HG03575 (cell line): ENCODE results near the gene CERS6.

Experiments
- ATAC-seq: cut with Tn5 transposase; IDR thresholded peaks from one replicate; pipeline ENCODE4 v1.9.1; 2021; ENCODE audit not compliant: unreplicated experiment, insufficient number of reproducible peaks, low FRiP score; ENCODE audit errors: extremely low read depth

CERS6 gene

DNA sequence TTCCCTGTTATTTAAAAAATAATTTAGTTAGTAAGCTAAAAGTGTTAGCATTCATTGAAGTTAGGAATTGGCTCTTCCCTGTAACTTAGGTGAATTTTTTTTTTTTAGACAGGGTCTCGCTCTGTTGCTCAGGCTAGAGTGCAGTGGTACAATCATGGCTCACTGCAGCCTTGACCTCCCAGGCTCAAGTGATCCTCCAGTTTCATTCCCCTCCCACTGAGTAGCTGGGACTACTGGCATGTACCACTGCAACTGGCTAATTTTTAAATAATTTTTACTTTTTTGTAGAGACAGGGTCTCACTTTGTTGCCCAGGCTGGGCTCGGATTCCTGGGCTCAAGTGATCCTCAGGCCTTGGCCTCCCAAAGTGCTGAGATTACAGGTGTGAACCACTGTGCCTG is 66.4 kb downstream of the CERS6 start:
- no peak for ATAC-seq

DNA sequence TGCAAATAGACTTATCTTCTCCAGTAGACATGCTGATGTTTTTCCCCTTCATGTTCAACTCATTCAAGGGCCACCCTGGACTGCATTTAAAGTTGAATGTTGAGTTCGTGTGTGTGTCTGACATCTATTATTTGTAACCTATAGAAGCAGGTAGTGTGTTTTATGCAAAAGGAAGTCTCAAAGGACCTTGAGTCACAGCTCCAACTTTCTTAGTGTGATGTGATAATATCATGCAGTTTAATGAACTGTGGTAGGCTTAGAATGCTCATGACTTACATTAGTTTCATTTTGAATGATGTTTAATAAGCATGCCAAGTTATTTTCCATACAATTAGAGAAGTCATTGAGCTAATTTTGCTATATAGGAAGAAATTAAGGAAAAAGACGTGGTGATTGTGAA is 67.9 kb downstream of the CERS6 start:
- no peak for ATAC-seq

DNA sequence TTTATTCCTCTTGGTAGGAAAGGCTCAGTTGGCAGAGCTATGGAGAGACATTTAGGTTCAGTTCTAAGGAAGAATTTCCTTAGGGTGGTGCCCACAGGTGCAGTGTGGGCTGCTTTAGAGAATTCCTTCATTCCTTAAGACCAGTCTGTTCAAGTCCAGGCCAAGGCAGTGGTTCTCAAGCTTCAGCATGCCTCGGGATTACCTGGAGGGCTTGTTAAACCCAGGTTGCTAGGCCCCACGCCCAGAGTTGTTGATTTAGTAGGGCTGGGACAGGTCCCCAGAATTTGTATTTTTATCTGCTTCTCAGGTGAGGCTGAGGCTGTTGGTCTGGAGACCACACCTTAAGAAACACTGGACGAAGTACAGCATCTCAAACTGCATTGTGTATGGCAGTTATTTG is 68.9 kb downstream of the CERS6 start:
- no peak for ATAC-seq

DNA sequence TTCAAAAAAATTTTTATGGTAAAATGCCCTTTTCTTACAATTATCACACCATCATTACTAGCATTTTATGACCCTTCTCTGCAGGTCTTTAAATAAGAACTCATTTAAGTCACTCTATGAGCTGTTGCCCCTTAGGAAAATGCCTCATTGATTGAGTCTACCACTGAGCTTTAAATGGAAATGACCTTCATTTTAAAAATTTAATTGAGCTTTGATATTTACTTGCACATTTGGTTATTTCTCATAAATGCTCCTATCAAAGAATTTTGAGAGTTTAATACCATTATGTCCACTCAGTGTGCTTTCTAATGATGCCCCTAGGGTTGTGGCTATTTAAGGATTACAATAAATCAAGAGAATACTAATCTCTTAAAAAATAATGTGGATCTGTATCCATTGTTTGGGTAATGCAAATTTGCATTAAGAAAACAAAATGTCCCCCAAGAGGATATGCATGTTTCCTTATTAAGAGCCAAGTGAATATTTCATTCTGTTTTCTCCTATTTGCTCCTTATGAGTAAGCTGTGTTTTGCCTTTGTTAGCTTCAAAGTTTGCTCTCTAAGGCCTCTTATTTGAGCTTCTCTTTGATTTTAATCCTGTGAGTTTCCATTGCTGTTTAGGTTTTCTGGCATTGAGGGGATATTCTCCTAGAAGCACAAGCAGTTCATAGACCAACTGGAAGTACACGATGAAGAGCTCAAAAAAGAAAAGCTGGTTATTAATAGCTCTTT is 69.8 kb downstream of the CERS6 start:
- ATAC-seq = no peak

DNA sequence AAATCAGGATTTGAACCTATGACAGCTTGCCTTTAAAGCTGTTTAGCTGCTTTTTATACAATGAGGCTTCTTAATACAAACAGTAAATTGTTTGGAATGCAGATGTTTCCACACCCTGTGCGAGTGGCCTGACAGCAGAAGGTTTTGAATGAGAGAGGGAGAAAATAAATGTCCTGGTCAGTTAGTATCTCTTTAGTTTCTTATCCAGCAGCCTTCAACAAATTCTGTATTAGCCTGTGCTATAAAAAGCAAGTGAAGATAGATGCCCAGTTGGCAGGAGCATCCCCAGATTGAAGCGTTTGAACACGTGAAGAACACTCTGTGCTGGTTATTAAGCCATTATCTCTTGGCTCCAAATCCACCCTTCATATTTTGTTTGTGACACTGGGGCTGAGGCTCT is 70.6 kb downstream of the CERS6 start:
- no peak for ATAC-seq

DNA sequence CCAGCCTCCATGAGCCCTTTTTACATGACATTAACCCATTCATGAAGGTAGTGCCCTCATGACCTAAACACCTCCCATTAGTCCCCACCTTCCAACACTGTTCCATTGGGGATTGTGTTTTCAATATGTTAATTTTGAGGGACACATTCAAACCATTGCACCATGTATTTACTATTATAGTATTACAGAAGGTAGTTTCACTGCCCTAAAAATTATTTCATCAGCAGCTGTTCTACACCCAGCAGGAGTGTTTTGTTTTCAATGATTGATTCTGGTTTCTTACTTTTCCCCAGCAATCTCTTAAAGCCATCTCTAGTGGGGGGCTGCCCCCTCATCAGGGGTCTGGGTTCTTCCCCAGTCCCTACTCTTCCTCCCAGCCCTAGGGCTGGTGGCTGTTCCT is 71.9 kb downstream of the CERS6 start:
- no peak for ATAC-seq

DNA sequence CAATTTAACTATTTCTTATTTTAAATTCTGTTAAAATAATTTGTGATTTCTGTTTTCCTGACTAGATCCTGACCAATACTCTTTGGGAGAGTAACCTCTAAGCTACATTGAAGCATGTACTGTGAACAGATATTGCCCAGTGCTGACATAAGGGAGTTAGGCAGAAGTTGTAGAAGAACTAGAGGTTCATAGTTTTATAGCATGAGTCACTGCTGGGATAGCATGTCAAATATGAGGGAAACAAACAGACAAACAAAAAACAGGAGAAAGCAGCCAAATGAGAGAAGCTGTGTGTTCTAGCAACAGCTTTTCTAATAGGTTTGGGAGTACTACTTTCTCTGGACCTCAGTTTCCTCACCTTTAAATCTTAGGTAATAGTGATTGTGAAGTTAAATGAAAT is 72.4 kb downstream of the CERS6 start:
- no peak for ATAC-seq

DNA sequence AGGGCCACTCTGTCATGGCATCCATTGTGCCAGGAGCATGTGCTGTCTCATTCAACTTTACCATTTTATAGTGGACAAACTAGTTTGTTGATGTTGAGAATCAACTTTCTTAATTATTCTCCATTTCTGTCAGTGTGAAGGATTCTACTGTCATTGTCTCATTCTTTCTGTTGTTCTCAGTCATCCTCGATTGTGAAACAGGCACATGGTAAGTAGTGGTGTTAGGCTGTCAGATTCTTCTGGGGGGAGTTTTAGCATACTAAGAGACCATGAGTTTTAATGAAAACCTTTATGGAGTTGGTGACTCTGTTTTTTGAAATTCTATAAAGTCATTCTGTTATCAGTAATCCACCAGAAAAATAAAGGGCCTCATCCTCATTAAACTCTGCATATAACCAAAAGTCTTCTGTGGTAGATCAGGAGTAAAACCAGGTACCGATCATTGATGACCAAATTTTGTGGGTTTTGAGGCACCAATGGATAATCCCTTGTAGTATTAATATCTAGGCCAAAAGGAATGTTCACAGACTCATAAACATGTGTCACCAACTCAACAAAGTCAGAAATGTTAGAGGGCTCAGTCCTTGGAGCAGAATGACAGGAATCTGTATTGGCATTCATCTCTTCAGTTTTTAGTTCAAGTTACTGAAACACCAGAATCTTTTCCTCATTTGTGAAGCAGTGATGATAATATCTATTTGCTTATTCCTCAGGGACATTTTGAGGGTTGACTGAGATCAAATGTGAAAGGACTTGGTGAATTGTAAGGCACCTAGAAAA is 73.2 kb downstream of the CERS6 start:
- no peak for ATAC-seq

DNA sequence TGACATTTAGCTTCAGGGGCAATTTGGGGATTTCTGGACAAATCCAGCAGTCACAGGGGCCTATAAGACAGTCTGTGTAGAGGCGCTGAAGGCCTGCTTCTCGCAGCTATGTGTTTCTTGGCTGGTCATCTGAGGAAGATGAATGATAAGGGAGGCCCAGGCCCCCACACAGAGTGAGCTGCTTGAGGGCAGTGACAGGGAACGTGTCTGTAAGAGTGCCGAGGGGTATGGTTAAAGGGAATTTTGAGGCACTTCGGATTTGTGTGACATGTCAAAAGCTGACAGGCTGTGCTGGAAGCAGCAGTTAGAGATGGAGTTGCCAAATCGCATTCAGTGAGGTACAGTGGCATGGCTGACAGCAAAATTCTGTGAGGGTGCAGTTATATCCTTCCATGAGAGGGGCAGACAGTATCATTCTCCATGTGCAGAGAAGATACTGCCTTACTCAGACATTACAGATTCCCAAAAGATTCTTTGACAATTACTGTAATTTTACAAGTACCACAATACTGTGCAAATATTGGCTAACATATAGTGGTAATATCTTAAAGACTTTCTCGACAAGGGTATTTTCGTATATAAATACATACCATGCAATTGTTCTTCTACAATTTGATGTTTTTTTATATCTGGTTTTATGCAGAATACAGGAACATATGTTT is 74.0 kb downstream of the CERS6 start:
- ATAC-seq = no peak

DNA sequence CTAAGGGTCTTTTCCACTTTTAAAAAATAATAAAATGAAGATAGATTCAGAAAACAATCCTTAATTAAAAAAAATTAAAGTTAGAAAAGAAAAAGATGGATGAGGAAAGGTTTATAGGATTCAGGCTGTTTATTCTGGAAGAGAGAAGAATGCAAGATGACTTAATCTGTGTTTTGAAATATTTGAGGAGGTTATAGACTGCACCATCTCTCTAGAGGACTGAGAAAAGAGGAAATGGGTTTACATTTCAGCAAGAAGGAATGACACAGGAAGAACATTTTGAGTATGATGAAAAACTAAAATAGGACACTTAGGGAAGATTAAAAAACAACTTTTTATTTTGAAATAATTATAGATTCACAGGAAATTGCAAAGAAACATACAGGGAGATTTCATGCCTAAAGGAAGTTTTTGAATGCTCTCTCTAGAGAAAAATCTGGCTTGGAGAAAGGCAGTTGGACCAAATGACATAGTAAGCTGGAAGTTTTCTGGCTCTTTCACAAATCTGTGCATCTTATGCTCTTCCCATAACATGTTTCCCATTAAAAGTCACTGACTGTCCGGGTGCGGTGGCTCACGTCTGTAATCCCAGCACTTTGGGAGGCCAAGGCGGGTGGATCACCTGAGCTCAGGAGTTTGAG is 75.0 kb downstream of the CERS6 start:
- no peak for ATAC-seq

DNA sequence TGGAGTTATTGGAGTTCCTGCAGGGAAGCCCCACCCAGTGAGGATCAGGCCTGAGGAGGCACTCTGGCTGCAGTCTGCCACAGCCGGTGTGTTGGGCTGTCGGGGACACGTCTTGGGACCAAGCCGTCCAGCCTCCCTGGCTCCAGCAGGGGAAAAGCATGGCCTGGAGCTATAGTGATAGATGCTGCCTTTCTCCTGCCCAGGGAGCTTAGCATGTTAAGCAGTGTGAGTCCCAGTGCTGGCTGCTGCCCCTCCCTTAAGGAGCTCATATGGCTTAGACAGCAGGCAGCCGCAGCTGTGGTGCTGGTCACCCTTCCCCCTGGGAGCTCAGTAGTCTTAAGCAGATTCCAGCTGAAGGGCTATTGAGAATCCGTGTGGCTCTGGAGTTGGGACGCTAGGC is 78.9 kb downstream of the CERS6 start:
- no peak for ATAC-seq

DNA sequence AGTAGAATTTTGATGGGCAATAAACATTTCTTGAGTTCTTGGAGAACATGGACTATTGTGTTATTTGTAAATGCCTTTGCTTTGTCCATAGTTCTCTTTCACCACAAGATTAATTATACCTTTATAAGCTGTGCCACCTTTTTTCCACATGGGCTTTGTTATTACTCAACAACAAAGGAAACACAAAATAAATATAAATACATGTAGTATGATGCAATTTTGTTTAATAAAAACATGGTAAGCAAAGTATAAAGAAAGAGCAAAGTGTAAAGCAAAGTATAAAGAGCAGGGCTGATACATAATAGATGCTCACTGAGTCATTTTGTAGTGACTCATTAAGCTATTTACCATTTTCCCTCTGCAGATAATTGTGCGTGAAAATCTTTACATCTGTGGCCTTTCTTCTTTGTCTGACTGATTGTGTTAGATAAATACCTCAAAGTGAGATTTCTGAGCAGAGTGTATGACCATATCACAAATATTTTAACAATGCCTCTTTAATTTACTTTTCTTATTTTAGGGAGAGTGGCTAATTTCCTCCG is 80.9 kb downstream of the CERS6 start:
- ATAC-seq = no peak

DNA sequence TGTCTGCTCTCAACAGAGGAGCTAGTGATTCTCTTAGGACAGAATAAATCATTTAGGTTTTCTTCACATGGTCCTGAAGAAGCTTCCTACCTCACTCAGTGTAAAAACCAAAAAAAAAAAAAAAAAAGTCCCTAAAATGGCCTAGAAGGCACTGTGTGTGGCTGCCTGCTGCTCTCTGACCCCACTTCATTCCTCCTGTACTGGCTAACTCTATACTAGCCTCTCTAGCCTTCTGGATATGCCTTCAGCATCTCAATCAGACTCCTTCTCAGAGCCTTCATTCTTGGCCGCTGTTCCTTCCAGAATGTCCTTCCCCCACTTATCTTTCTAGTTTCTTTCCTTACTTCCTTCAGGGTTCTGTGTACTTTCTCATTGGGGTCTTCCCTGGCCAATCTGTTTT is 82.1 kb downstream of the CERS6 start:
- ATAC-seq = no peak

DNA sequence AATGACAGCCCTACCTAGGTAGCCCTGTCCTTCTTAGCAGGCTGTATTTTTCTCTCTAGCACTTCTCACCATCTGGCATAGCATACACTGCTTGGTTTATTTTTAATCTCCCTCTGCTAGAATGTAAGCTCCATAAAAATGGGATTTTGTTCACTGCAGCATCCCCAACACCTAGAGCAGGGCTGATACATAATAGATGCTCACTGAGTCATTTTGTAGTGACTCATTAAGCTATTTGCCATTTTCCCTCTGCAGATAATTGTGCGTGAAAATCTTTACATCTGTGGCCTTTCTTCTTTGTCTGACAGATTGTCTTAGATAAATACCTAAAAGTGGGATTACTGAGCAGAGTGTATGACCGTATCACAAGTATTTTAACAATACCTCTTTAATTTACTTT is 82.5 kb downstream of the CERS6 start:
- no peak for ATAC-seq

DNA sequence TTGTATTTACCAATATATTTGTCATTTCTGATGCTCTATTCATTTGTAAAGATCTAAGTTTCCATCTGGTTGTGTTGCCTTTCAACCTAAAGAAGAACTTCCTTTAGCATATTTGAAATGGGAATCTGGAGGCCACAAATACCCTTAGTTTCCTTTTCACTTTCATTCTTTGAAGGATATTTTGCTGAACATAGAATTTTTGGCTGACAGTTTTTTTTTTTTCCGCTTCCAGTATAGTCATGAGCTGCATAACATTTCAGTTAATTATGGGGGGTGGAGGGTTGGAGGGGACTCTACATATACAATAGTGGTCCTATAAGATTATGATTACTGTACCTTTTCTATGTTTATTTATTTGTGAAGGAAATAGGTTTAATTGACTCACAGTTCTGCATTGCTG is 83.9 kb downstream of the CERS6 start:
- ATAC-seq = no peak

DNA sequence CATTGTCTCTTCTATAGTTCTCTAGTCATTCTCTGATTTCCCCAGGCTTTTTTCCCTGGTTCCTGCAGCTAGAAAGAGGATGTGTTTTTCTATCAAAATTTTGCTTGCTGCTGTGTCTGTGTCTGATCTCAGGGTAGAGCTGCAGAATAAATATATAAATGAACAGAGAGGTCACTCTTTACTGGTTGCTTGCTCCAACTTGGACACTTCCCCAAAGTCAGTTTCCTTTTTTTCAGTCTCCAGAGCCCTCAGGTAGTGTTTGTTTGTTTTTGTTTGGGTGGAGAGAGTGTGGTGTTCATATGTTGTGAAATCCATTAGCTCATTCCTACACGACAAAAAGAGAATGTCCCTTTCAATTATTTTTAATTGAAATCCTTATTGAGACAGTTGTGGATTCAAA is 85.8 kb downstream of the CERS6 start:
- no peak for ATAC-seq

DNA sequence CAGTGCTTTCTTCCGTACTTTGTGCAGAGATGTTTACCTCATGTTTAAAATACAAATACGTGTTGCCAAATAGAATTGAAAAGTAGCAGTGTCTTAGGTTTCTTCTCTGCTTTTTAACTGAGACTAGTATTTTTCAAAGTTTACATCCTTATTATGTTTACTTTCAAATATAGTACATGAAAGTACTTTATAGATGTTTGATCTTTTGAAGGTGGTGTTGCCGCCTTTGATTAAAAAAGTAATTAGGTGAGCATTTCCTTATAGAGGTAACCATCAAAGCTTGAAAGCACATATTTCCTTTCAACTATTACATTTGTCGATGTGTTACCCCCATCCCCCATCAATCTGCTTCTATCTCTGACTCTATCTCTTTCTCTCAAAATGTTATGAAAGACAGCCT is 87.0 kb downstream of the CERS6 start:
- ATAC-seq = no peak

DNA sequence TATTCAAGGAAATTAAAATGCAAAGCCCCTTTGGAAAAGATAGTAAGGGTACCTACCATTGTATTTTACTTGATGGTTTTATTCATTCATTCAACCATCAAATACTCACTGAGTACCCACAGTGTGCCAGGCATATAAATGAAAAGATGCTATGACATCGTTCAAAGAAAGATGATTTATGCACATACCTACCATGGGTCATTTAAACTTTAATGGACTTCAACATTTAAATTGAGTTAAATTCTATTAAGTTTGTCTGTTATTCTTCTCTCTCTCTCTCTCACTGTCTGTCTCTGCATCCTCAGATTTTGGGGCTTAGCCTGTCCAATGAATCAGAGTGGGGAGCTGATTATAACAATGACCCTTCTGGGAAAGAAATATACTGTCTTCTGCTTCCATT is 87.9 kb downstream of the CERS6 start:
- ATAC-seq = no peak

DNA sequence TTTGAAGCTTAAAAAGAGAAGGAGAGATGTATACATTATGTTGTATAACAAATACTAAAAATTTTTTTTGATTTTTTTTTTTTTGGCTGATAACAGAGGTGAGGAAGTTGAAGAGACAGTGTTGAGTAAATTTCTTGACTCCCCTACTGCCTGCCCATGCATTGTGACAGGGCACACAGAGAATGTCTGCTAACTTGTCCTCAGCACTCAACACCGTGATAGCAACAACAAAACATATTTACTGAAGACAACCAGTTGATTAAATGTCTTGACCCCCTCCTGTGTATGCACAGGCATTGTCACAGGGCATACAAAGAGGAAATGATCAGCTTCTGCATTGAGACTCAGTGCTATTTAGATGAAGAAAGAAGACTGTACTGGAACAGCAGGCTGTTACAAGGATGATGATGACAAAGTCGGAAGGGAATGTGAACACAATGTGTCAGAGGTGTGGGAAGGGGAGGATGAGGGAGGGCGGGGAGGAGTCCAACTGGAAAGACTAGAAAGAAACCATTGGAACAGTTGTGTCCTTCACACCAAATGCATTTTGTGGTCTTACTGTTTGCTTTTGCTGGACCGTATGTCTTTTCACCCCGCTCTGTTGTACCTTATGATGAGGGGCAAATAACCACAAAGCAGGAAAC is 89.5 kb downstream of the CERS6 start:
- no peak for ATAC-seq
